GM21390 (cell line): ENCODE measurements around the gene SCYL3.

Source experiments
- ATAC-seq: cut with Tn5 transposase; IDR thresholded peaks from one replicate; pipeline ENCODE4 v1.9.1; 2021; ENCODE audit not compliant: unreplicated experiment

The SCYL3 gene

GRCh38 chr1:169901115-169901514 is 7.4 kb upstream of the SCYL3 start:
- ATAC-seq, result no peak

- no peak for ATAC-seq
Observed at GRCh38 chr1:169900571-169900970, 6.9 kb upstream of the SCYL3 start.

- ATAC-seq, result no peak
Observed at GRCh38 chr1:169899519-169900217, 6.0 kb upstream of the SCYL3 start.

- no peak for ATAC-seq
Observed at GRCh38 chr1:169896013-169896412, 2.3 kb upstream of the SCYL3 start.

GRCh38 chr1:169894424-169895145 is 889 bp upstream of the SCYL3 start:
- ATAC-seq, result no peak

- ATAC-seq, result peak; percentile 13
Observed at GRCh38 chr1:169892927-169893644, 610 bp downstream of the SCYL3 start.

- no peak for ATAC-seq
Observed at GRCh38 chr1:169892176-169892926, 1.3 kb downstream of the SCYL3 start.

GRCh38 chr1:169891539-169891885 is 2.2 kb downstream of the SCYL3 start:
- no peak for ATAC-seq

GRCh38 chr1:169890761-169891538 is 2.7 kb downstream of the SCYL3 start:
- ATAC-seq, result no peak

- no peak for ATAC-seq
Observed at GRCh38 chr1:169889871-169890270, 3.8 kb downstream of the SCYL3 start.

GRCh38 chr1:169886931-169887330 is 6.8 kb downstream of the SCYL3 start:
- ATAC-seq, result no peak

- ATAC-seq, result no peak
Observed at GRCh38 chr1:169886422-169886821, 7.3 kb downstream of the SCYL3 start.

GRCh38 chr1:169885207-169885606 is 8.5 kb downstream of the SCYL3 start:
- no peak for ATAC-seq

- ATAC-seq, result no peak
Observed at GRCh38 chr1:169884634-169885033, 9.1 kb downstream of the SCYL3 start.

- no peak for ATAC-seq
Observed at GRCh38 chr1:169882039-169882511, 11.6 kb downstream of the SCYL3 start.

- no peak for ATAC-seq
Observed at GRCh38 chr1:169879034-169879840, 14.5 kb downstream of the SCYL3 start.

GRCh38 chr1:169878498-169878897 is 15.2 kb downstream of the SCYL3 start:
- no peak for ATAC-seq

GRCh38 chr1:169877800-169878491 is 15.8 kb downstream of the SCYL3 start:
- no peak for ATAC-seq

GRCh38 chr1:169874229-169874628 is 19.5 kb downstream of the SCYL3 start:
- ATAC-seq, result no peak
